Neural cell (in vitro differentiated cells): ENCODE data around the gene DONSON. TPM values are rescaled to one million over a fixed set of nuclear protein-coding genes. Genes with fewer than 3 reads are reported as not detected.

Source experiments
- H2AFZ ChIP-seq: fragments of 200-600, 300-800 bp; sonication (generic), shearing (Covaris generic); 2 replicates; pipeline ENCODE4 v1.6.0; 2014; ENCODE audit warnings: low read depth, mild to moderate bottlenecking, antibody characterized with exemption, low read length, moderate library complexity
- H3F3A ChIP-seq: fragments of 200-600 bp; shearing (Covaris generic); 2 replicates; pipeline ENCODE4 v1.6.1; 2016; ENCODE audit warnings: mild to moderate bottlenecking, moderate library complexity, mixed read lengths, antibody characterized with exemption, low read length; ENCODE audit not compliant: insufficient read depth, poor library complexity, severe bottlenecking
- H3K27ac ChIP-seq: fragments of 200-600, 300-800 bp; sonication (generic), shearing (Covaris generic); 2 replicates; pipeline ENCODE4 v1.5.1; 2014; ENCODE audit warnings: mild to moderate bottlenecking, low read length, moderate library complexity
- H3K27me3 ChIP-seq: fragments of 300-800, 200-600 bp; sonication (generic), shearing (Covaris generic); 2 replicates; pipeline ENCODE4 v1.6.0; 2014; ENCODE audit warnings: mild to moderate bottlenecking, low read depth, low read length, moderate library complexity; ENCODE audit not compliant: insufficient read depth
- H3K36me3 ChIP-seq: fragments of 300-800, 200-600 bp; sonication (generic), shearing (Covaris generic); 2 replicates; pipeline ENCODE4 v1.5.1; 2014; ENCODE audit warnings: mild to moderate bottlenecking, antibody characterized with exemption, low read length, moderate library complexity; ENCODE audit not compliant: insufficient read depth
- H3K4me2 ChIP-seq: fragments of 300-800, 200-600 bp; sonication (generic), shearing (Covaris generic); 2 replicates; pipeline ENCODE4 v1.6.0; 2014; ENCODE audit warnings: mild to moderate bottlenecking, low read length
- H3K4me3 ChIP-seq: fragments of 300-800, 200-600 bp; sonication (generic), shearing (Covaris generic); 2 replicates; pipeline ENCODE4 v1.5.1; 2014; ENCODE audit warnings: mild to moderate bottlenecking, low read length, moderate library complexity
- H3K79me2 ChIP-seq: fragments of 200-600 bp; shearing (Covaris generic); replicated peaks from 2 replicates; pipeline ENCODE4 v1.6.0; 2014; ENCODE audit warnings: mild to moderate bottlenecking, low read length, moderate library complexity; ENCODE audit not compliant: insufficient read depth
- H3K9ac ChIP-seq: fragments of 300-800, 200-600 bp; sonication (generic), shearing (Covaris generic); 2 replicates; pipeline ENCODE4 v1.6.1; 2016; ENCODE audit warnings: mild to moderate bottlenecking, low read length, mixed read lengths
- H3K9me2 ChIP-seq: fragments of 200-600 bp; shearing (Covaris generic); 2 replicates; pipeline ENCODE4 v1.6.1; 2016; ENCODE audit warnings: mild to moderate bottlenecking, low read length, mixed read lengths; ENCODE audit not compliant: insufficient read depth
- H3K9me3 ChIP-seq: fragments of 200-600, 300-800 bp; sonication (generic), shearing (Covaris generic); 2 replicates; pipeline ENCODE4 v1.6.1; 2016; ENCODE audit warnings: mild to moderate bottlenecking, mixed run types, low read length, moderate library complexity, mixed read lengths
- H4K20me1 ChIP-seq: fragments of 200-600 bp; shearing (Covaris generic); 2 replicates; pipeline ENCODE4 v1.6.1; 2016; ENCODE audit warnings: mild to moderate bottlenecking, mixed run types; ENCODE audit not compliant: insufficient read depth
- EP300 ChIP-seq: fragments of 450-650 bp; conservative IDR thresholded peaks from 2 replicates; pipeline ENCODE4 v1.6.1; 2014; ENCODE audit warnings: antibody characterized with exemption, mild to moderate bottlenecking, moderate library complexity; ENCODE audit not compliant: poor library complexity, severe bottlenecking
- EZH2 ChIP-seq: fragments of 200-600, 300-800 bp; shearing (Covaris generic), sonication (generic); IDR thresholded peaks from 2 replicates; pipeline ENCODE4 v1.6.1; 2014; ENCODE audit warnings: antibody characterized with exemption, low read length, borderline replicate concordance, mild to moderate bottlenecking; ENCODE audit not compliant: insufficient read depth, poor library complexity, severe bottlenecking
- MXI1 ChIP-seq: fragments of 450-650 bp; conservative IDR thresholded peaks from 2 replicates; pipeline ENCODE4 v1.6.1; 2014; ENCODE audit warnings: antibody characterized with exemption, mild to moderate bottlenecking; ENCODE audit not compliant: poor library complexity, severe bottlenecking
- POLR2AphosphoS5 ChIP-seq: IDR thresholded peaks from 2 replicates; pipeline ENCODE4 v1.6.1; 2012
- RAD21 ChIP-seq: fragments of 450-650 bp; conservative IDR thresholded peaks from 2 replicates; pipeline ENCODE4 v1.6.1; 2014; ENCODE audit warnings: antibody characterized with exemption, mild to moderate bottlenecking, moderate library complexity
- SMC3 ChIP-seq: fragments of 450-650 bp; conservative IDR thresholded peaks from 2 replicates; pipeline ENCODE4 v1.6.1; 2014; ENCODE audit warnings: antibody characterized with exemption, mild to moderate bottlenecking, moderate library complexity; ENCODE audit not compliant: poor library complexity
- TAF1 ChIP-seq: IDR thresholded peaks from 2 replicates; pipeline ENCODE4 v1.6.1; 2012; ENCODE audit warnings: low read depth
- polyA plus RNA-seq: library from polyadenylated mRNA; depleted of rRNA; stranded (reverse); fragments of >200 nt; gene quantifications from 2 replicates; pipeline ENCODE4 v1.2.3, GENCODE V29; 2014
- TF ChIP-seq, protein P1 (sequence below): IDR thresholded peaks from 2 replicates; pipeline ENCODE4 v1.6.1; 2012; ENCODE audit warnings: borderline replicate concordance
- TF ChIP-seq, protein P2 (sequence below): fragments of 450-650 bp; IDR thresholded peaks from 2 replicates; pipeline ENCODE4 v1.5.1; 2014; ENCODE audit warnings: antibody characterized with exemption, mild to moderate bottlenecking, moderate library complexity; ENCODE audit not compliant: poor library complexity, severe bottlenecking

DONSON gene
- polyA plus RNA-seq, 1 donor from 2014 or later = 46.2 TPM

DNA sequence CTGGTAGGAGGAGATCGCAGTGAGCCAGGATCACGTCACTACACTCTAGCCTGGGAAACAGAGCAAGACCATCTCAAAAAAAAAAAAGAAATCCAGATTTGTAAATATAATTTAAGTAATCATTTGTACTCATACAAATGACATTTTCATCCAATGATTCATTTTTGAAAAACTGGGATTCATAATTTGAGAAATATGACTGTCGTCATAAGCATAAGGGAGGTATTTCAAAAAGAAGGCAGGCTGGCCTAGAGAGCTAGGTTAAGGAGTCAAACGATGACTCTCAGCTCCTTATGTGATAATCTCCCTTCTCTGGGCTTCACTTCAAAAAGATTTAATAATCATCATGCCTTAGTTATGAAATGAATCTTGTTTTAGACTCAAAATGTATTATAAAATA is 48.9 kb downstream of the DONSON start:
- H3K36me3 ChIP-seq = peaks cover 4% of the 10 kb centered on the region
- no peaks in the 10 kb centered on the region for H3K27me3 ChIP-seq
- peaks cover 43% of the 10 kb centered on the region for H3K79me2 ChIP-seq
- H3K27ac ChIP-seq = no peak overlapping the region
- no peaks in the 10 kb centered on the region for H3K9me2 ChIP-seq
- no peaks in the 10 kb centered on the region for H3K9me3 ChIP-seq
- TF ChIP-seq, protein P1, sequence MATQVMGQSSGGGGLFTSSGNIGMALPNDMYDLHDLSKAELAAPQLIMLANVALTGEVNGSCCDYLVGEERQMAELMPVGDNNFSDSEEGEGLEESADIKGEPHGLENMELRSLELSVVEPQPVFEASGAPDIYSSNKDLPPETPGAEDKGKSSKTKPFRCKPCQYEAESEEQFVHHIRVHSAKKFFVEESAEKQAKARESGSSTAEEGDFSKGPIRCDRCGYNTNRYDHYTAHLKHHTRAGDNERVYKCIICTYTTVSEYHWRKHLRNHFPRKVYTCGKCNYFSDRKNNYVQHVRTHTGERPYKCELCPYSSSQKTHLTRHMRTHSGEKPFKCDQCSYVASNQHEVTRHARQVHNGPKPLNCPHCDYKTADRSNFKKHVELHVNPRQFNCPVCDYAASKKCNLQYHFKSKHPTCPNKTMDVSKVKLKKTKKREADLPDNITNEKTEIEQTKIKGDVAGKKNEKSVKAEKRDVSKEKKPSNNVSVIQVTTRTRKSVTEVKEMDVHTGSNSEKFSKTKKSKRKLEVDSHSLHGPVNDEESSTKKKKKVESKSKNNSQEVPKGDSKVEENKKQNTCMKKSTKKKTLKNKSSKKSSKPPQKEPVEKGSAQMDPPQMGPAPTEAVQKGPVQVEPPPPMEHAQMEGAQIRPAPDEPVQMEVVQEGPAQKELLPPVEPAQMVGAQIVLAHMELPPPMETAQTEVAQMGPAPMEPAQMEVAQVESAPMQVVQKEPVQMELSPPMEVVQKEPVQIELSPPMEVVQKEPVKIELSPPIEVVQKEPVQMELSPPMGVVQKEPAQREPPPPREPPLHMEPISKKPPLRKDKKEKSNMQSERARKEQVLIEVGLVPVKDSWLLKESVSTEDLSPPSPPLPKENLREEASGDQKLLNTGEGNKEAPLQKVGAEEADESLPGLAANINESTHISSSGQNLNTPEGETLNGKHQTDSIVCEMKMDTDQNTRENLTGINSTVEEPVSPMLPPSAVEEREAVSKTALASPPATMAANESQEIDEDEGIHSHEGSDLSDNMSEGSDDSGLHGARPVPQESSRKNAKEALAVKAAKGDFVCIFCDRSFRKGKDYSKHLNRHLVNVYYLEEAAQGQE = no peak
- TF ChIP-seq MXI1 = no peak
- no peak for TF ChIP-seq EP300
- TF ChIP-seq POLR2AphosphoS5 = no peak
- TF ChIP-seq SMC3 = no peak
- no peak for TF ChIP-seq EZH2
- no peaks in the 10 kb centered on the region for H3F3A ChIP-seq
- no peak overlapping the region for H2AFZ ChIP-seq
- H3K4me3 ChIP-seq = no peak overlapping the region
- no peaks in the 10 kb centered on the region for H4K20me1 ChIP-seq
- H3K9ac ChIP-seq = no peak overlapping the region
- H3K4me2 ChIP-seq = no peak overlapping the region

DNA sequence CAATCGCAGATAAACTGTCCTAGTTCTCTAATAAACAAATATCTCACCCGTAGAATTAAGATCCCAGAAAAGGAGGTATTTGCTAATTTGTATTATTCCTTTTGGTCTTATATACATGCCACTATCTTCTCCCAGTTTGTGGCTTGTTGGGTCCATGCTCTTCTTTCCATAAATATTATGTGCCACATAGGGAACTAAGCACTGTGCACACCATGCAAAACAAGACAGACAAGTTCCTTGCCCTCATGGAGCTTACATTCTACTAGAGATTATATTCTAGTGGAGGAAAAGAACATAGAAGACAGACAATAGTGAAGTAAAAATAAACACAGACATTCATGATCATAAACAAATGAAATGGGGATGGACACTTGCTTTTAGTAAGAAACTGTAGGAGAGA is 51.3 kb downstream of the DONSON start:
- H3K4me3 ChIP-seq = no peak overlapping the region
- no peak overlapping the region for H3K9ac ChIP-seq
- no peaks in the 10 kb centered on the region for H4K20me1 ChIP-seq
- no peaks in the 10 kb centered on the region for H3K9me2 ChIP-seq
- no peaks in the 10 kb centered on the region for H3F3A ChIP-seq
- no peaks in the 10 kb centered on the region for H3K27me3 ChIP-seq
- peaks cover 27% of the 10 kb centered on the region for H3K79me2 ChIP-seq
- peaks cover 7% of the 10 kb centered on the region for H3K36me3 ChIP-seq
- no peak overlapping the region for H2AFZ ChIP-seq
- H3K4me2 ChIP-seq = no peak overlapping the region
- no peaks in the 10 kb centered on the region for H3K9me3 ChIP-seq
- no peak overlapping the region for H3K27ac ChIP-seq
- TF ChIP-seq EZH2 = no peak

DNA sequence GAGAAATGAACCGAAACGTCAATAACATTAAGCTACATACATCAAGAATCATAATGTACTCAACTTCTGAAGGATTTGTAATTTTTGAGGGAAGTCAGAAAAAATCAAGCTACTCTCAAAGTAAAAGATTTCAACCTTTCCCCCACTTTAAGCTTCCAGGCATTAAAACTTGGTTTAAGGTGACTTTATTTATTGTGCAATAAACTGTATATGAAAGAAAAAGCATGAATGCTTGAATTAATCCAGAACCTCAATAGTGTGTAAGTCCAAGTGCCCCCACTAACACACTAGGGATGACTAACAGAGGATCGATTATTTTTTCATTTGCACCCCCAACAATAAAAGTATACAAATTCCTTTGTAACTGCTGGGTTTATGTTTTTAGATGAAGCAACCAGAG is 57.5 kb downstream of the DONSON start:
- no peaks in the 10 kb centered on the region for H3K9me2 ChIP-seq
- H3K27me3 ChIP-seq = no peaks in the 10 kb centered on the region
- no peaks in the 10 kb centered on the region for H3F3A ChIP-seq
- peaks cover 17% of the 10 kb centered on the region for H3K36me3 ChIP-seq
- no peak overlapping the region for H3K27ac ChIP-seq
- no peaks in the 10 kb centered on the region for H3K9me3 ChIP-seq
- H3K79me2 ChIP-seq = no peaks in the 10 kb centered on the region
- no peak overlapping the region for H3K4me2 ChIP-seq
- no peak overlapping the region for H3K9ac ChIP-seq
- no peaks in the 10 kb centered on the region for H4K20me1 ChIP-seq
- TF ChIP-seq, protein P1 = no peak
- TF ChIP-seq EZH2 = no peak
- no peak for TF ChIP-seq POLR2AphosphoS5
- TF ChIP-seq MXI1 = no peak
- no peak for TF ChIP-seq RAD21
- no peak for TF ChIP-seq TAF1
- TF ChIP-seq, protein P2, sequence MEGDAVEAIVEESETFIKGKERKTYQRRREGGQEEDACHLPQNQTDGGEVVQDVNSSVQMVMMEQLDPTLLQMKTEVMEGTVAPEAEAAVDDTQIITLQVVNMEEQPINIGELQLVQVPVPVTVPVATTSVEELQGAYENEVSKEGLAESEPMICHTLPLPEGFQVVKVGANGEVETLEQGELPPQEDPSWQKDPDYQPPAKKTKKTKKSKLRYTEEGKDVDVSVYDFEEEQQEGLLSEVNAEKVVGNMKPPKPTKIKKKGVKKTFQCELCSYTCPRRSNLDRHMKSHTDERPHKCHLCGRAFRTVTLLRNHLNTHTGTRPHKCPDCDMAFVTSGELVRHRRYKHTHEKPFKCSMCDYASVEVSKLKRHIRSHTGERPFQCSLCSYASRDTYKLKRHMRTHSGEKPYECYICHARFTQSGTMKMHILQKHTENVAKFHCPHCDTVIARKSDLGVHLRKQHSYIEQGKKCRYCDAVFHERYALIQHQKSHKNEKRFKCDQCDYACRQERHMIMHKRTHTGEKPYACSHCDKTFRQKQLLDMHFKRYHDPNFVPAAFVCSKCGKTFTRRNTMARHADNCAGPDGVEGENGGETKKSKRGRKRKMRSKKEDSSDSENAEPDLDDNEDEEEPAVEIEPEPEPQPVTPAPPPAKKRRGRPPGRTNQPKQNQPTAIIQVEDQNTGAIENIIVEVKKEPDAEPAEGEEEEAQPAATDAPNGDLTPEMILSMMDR = no peak
- TF ChIP-seq SMC3 = no peak
- no peak for TF ChIP-seq EP300
- no peak overlapping the region for H2AFZ ChIP-seq
- no peak overlapping the region for H3K4me3 ChIP-seq
